ENCODE results near the gene B4GALNT2.
"Not testable (repeated sequence)": the region's sequence is repeated elsewhere in the genome, so short reads cannot be mapped to it uniquely, and the experiment has no call there.

Gene B4GALNT2, protein sequence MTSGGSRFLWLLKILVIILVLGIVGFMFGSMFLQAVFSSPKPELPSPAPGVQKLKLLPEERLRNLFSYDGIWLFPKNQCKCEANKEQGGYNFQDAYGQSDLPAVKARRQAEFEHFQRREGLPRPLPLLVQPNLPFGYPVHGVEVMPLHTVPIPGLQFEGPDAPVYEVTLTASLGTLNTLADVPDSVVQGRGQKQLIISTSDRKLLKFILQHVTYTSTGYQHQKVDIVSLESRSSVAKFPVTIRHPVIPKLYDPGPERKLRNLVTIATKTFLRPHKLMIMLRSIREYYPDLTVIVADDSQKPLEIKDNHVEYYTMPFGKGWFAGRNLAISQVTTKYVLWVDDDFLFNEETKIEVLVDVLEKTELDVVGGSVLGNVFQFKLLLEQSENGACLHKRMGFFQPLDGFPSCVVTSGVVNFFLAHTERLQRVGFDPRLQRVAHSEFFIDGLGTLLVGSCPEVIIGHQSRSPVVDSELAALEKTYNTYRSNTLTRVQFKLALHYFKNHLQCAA

DNA sequence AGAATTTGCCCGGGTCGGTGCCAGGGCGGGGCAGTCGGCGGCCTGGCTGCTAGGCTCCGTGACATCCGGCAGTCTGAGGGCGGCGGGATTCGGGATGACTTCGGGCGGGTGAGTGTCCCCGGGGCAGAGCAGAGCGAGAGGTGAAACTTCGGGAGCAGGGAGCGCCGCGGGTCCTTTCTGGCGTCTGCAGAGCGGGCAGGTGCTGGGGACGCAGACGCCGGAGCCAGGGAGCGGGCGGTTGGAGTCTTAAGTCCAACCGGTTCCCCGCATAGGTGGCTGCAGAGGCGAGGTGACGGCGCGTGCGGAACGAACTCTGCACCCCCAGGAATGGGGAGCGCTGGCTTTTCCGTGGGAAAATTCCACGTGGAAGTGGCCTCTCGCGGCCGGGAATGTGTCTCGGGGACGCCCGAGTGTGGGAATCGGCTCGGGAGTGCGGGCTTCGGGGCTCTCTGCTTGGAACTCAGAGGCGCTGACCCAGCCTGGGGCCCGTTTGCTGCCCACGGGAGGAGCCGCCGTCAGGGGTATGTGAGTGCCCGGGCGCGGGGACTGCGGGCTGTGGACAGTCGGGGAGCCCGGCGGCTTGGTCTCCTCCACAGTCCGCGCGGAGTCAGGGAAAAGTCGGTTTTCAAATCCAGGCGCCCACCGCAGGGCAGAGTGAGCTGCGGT lies at the start of gene B4GALNT2:
Gene B4GALNT2 (plus strand): TSS at position 71 of the 666 bp plus-strand sequence. CDS start 24 bp downstream, at position 95.
- DNase-seq (ENCODE audit: low read depth in 2 of 2, low spot score in 1 of 2) = no peak

DNA sequence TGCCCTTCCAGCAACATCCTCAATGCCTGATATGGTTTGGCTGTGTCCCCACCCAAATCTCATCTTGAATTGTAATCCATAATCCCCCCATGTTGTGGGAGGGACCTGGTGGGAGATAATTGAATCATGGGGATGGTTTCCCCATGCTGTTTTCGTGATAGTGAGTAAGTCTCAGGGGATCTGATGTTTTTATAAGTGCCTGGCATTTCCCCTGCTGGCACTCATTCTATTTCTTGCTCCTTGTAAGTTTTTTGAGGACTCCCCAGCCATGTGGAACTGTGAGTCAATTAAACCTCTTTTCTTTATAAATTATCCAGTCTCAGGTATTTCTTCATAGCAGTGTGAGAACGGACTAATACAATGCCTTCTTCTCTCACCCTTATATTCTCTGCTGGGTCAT lies 47.5 kb upstream of the B4GALNT2 start:
- not testable (repeated sequence) for DNase-seq (ENCODE audit: low read depth in 2 of 2, low spot score in 1 of 2)

DNA sequence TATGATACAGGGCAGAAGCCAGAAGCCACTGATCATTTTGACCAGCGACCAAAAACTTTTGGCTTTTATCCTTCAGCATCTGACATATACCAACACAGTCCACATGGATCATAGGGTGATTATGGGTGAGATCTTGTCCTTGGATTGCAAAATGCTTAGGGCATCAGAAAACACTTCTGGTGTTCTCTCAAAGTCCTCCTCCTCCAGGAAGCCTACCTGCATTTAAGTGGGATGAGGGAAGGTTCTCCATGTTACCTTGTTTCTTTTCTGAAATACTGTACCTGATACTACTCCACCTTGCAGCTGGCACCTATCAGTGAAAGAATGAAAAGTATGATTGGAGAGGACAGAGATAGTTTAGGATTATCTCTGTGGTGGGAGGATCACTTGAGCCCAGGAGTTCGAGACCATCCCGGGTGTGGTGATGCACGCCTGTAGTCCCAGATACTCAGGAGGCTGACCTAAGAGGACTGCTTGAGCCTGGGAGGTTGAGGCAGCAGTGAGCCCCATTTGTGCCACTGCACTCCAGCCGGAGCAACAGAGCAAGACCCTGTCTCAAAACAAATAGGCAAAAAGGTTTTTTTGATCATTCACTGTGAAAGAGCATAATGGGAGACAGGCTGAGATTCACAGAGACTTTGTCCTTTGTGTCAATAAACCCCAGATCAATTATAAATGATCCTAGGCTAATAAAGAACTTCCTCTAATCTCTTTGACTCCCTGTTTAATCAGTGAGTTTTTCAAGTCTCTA lies 46.8 kb upstream of the B4GALNT2 start:
- no peak for DNase-seq (ENCODE audit: low read depth in 2 of 2, low spot score in 1 of 2)

DNA sequence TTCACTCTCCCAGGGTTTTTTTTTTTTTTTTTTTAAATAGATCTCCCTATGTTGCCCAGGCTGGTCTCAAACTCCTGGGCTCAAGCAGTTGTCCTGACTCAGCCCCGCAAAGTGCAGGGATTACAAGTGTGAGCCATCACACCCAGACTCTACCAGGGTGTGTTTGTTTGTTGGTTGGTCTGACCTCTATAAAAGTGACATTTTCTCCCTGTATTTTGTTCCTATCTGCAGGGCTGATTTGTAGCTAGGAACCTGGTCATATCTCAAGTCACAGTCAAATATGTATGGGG lies 46.3 kb upstream of the B4GALNT2 start:
- DNase-seq (ENCODE audit: low read depth in 2 of 2, low spot score in 1 of 2) = no peak

DNA sequence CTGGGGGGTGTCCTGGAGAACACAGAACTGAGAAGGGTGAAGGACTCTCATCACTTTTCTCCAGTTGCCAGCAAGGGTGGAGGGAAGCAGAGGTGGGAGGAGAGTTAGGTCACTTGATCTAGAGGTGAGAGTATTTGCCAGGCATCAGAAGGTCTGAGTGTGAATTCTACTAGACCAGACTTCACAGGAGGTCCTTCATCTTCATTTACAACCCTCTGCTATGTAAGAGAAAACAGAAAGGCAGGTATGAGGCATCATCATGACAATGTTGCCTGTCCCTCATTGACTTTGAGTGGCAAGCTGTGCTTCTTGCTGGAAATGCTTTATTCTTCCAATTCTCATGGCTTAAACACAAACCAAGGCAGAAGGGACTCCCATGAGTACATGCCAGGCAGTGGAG lies 45.9 kb upstream of the B4GALNT2 start:
- DNase-seq (ENCODE audit: low read depth in 2 of 2, low spot score in 1 of 2) = no peak

DNA sequence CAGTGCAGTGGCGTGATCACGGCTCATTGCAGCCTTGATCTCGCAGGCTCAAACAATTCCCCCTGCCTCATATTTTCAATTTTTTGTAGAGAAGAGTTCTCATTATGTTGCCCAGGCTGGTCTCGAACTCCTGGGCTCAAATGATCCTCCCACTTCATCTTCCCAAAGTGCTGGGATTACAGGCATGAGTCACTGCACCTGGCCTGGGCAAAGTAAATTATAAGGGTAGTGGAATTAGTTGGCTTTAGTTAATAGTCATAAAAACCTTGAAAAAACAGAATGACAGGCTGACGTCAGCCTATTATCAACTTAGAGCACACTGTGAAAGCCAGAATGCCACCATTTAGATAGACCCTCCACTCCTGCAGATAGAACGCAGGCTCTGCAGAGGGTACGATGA lies 43.5 kb upstream of the B4GALNT2 start:
- no peak for DNase-seq (ENCODE audit: low read depth in 2 of 2, low spot score in 1 of 2)

DNA sequence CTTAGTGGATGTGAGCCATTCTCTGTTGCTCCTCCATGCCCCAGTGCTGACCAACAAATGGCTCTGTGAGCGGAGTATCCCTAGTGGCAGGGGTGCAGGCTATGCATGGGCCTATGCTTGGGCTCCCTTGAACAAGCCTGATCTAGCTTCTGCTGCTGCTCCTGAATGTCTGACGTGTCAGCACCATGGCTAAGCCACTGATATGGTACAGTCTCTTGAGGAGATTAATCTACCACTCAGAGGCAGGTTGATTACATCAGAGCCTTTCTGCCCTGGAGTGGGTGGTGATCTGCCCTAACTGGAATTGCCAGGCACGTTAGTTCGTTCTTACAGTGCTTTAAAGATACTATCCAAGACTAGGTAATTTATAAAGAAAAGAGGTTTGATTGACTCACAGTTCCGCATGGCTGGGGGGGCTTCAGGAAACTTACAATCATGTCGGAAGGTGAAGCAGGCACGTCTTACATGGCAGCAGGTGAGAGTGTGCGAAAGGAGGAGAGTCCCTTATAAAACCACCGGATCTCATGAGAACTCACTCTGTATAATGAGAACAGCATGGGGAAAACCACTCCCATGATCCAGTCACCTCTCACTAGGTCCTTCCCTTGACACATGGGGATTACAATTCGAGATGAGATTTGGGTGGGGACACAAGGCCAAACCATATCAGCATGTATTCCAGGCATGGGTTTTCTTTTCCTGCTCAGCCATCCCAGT lies 41.5 kb upstream of the B4GALNT2 start:
- DNase-seq (ENCODE audit: low read depth in 2 of 2, low spot score in 1 of 2) = no peak

DNA sequence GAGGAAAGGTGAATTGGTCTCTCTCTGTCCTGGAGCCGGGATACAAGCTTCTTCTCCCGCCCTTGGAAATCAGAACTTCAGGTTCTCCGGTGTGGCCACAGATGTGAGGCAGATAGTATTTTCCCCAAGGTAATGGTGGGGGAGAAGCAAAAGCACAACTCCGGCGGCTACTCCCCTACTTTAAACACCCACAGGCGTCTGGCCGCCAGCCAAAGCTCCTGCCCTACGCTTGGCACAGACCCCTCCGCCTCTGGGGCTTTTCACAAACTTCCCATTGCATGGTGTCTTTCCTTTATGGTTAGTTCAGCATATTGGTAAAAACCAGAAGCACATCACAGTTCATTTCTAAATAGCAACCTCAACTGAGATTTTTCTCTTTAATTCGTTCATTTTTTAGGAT lies 39.4 kb upstream of the B4GALNT2 start:
- no peak for DNase-seq (ENCODE audit: low read depth in 2 of 2, low spot score in 1 of 2)

DNA sequence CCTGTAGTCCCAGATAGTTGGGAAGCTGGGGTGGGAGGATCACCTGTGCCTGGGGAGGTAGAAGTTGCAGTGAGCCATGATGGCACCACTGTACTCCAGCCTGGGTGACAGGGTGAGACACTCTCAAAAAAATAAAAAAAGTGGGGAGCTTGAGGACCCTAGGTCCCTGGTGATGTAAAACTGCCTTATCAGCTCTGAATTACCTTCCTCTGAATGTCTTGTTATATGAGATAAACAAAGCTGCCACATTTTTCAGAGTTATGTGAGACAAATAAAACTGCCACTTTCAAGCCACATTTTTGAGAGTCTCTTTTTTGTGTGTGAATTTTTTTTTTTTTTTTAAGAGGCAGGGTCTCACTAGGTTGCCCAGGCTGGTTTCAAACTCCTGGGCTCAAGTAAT lies 32.0 kb upstream of the B4GALNT2 start:
- DNase-seq (ENCODE audit: low read depth in 2 of 2, low spot score in 1 of 2) = no peak

DNA sequence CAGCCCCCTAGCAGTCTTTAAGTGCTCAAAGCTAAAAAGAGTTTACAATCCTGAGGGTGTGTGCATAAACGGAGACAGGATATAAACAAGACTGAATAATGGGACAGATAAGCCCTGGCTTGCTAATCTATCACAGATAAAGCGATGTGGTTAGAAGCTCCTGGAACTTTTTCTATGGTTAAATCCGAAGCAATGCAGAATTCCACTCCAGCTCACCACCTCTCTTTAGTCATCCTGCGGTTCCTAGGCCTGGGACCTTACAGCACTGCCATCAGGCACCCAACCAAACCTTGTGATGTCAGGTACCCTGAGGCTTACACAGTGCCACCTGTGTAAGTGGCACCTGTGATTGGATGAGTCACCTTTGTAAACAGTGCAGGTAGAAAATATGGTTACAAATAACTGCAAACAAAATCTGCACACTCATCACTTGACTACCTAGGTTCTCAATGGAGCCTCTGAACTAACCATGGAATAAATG lies 31.5 kb upstream of the B4GALNT2 start:
- DNase-seq (ENCODE audit: low read depth in 2 of 2, low spot score in 1 of 2) = no peak

DNA sequence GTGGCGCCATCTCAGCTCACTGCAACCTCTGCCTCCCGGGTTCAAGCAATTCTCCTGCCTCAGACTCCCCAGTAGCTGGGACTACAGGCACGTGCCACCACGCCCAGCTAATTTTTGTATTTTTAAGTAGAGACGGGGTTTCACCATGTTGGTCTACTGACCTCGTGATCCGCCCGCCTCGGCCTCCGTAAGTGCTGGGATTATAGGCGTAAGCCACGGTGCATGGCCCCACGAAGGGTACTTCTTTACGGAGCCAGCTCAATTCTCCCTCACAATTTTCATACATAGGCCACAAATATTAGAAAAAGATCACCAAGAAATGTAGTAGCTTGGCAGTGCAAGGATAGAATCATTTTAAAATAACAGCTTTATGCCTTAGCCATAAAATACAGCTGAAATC lies 29.2 kb upstream of the B4GALNT2 start:
- not testable (repeated sequence) for DNase-seq (ENCODE audit: low read depth in 2 of 2, low spot score in 1 of 2)

DNA sequence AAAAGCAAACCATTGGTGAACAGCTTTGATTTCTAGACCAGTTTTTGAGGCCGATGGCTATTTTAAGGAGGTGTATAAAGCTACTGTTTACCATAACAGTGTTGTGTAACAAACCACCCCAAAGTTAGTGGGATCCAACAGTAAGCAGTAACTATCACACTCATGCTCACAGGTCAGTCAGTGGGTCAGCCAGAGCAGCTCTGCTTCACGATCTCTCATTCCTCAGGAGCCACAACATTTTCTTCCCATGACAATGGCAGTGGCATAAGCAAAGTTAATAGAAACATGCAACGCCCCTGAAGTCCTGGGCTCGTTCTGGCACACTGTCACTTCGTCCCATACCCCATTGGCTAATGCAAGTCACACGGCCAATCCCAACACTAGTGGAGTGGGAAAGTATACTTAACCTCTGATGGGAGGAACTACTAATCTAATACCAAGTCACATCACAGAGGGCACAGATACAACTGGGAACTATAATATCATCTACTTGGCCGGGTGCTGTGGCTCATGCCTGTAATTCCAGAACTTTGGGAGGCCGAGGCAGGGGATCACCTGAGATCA lies 28.0 kb upstream of the B4GALNT2 start:
- no peak for DNase-seq (ENCODE audit: low read depth in 2 of 2, low spot score in 1 of 2)

DNA sequence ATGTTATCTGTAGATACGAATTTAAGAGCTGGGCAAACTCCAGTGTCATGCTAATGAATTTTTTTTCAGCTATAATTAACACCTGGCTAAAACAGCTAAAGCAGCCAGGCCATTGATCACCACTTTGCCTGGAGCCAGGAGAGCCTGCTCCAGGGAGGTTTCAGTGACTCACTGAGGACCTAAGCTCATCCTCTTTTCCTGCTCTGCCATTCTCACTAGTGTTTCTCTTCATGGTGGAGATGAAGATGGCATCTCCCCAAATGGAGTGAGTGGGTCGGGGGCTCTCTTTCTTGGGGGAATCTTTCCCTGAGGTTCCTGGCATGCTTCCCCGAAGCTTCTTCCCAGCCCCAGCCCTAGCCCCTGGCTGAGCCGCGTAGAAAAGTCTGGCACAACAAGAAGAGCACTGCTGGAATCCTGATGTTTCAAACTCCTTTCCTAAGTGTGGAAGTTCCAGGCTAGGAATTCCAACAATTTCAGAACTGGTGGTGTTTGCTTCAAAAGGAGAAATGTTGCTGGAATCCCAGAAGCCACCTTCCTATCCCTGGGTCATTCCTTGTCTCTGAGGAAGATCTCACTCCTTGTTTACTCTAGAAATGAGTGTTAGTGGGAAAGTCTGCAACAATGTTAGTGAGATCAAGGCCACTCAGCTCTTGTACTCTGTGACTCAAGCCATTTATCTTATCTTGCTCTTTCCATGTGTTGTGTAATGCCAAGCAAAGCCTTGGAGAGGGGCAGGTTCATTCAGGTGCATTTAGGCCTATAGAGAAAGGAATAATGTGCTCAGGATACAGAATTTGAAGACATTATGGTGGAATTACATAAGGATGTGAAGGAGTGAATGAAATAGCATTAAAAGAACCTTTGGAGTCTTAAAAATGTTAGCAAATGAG lies 26.0 kb upstream of the B4GALNT2 start:
- DNase-seq (ENCODE audit: low read depth in 2 of 2, low spot score in 1 of 2) = no peak

DNA sequence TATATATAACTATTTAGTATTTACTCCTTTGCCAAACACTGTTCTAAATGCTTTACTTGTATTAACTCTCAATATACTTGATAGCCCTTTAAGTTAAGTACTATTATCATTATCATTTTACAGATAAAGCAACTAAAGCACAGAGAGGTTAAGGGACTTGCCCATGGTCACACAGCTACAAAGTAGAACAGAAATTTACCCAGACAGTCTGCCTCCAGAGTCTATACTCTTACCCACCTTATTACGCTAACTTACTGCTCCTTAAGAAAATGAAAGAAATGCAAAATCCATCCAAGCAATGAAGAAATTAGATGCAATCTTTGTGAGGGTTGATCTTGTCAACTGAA lies 25.4 kb upstream of the B4GALNT2 start:
- no peak for DNase-seq (ENCODE audit: low read depth in 2 of 2, low spot score in 1 of 2)

DNA sequence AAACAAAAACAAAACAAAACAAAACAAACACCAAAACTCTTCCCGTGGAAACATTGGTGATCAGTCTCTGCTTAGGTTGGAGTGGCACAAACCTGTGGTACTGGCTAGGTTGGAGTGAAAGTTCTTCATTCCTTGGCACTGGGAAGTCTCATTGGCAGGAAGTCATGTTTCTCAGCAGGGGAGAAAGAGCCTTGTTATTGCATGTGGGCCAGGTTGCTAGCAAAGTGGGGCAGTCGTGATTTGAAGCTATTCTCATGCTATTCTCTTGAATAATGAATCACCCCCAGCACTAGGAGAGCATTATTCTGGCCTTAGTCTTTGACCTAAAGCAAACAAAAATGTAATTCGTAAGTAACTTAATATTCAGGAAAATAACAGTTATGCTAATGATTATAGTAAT lies 24.3 kb upstream of the B4GALNT2 start:
- no peak for DNase-seq (ENCODE audit: low read depth in 2 of 2, low spot score in 1 of 2)

DNA sequence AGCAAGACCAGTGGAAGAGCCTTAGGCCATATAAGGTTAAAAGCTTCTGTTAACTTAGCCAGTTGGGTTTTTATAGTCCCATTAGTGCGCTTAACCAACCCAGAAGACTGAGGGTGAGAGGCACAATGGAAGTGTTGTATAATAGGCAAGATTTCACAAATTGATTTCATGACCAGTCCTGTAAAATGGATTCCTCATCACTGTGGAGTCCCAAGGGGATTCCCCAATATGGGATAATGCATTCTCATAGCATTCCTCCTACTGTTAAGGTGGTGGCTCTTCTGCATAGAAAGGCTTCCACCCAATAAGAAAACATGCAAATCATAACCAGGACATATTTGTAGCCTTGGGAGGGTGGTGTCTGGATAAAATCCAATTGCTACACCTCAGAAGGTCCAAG lies 22.1 kb upstream of the B4GALNT2 start:
- DNase-seq (ENCODE audit: low read depth in 2 of 2, low spot score in 1 of 2) = no peak

DNA sequence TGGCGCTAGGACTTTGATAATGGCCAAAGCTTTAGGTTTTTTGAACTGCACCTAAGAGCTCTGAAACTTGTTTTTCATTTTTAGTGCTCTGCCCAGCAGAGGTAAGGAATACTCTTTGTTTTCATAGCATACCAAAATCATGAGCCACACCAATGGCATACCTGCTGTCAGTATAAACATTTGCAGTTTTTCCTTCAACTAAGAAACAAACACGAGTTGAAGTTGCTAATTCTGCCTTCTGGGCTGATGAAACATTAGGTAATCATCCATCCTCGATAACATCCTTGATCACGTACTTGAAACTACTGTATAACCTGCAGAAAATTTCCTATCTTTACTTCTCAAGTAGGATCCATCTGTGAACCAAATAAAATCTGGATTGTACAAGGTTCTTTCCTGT lies 20.6 kb upstream of the B4GALNT2 start:
- no peak for DNase-seq (ENCODE audit: low read depth in 2 of 2, low spot score in 1 of 2)

DNA sequence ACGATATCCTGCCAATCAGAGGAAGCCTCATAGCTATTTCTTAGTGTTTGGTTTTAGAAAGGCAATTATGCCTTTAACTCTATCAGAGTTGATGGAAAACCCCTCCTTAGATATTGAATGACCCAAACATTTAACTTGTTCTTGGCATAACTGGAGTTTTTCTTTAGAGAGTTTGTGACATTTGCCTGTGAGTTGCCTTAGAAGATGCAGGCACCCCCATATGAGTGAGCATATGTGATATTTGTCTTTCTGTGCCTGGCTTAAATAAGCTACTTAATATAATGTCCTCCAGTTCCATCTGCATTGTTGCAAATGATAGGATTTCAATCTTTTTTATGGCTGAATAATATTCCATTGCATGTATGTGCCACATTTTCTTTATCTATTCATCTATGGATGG lies 19.6 kb upstream of the B4GALNT2 start:
- no peak for DNase-seq (ENCODE audit: low read depth in 2 of 2, low spot score in 1 of 2)

DNA sequence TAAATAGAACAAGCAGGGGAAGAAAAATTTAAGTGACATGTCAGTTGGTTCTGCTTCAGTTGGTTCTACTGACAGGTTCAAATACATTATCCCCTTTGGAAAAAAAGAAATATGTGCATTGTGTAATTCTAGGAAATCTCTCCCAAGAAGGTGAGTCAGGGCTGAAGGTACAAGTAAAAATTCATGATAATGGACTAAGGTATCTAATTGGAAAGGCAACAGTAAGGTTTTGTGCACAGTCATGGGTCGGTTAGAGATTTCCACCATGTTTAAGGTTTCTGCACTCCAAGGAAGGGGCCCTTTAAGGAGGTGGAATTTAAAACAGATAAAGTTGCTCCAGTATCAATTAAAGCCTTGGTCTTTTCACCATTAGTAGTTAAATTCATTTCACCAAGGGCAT lies 17.9 kb upstream of the B4GALNT2 start:
- no peak for DNase-seq (ENCODE audit: low read depth in 2 of 2, low spot score in 1 of 2)

DNA sequence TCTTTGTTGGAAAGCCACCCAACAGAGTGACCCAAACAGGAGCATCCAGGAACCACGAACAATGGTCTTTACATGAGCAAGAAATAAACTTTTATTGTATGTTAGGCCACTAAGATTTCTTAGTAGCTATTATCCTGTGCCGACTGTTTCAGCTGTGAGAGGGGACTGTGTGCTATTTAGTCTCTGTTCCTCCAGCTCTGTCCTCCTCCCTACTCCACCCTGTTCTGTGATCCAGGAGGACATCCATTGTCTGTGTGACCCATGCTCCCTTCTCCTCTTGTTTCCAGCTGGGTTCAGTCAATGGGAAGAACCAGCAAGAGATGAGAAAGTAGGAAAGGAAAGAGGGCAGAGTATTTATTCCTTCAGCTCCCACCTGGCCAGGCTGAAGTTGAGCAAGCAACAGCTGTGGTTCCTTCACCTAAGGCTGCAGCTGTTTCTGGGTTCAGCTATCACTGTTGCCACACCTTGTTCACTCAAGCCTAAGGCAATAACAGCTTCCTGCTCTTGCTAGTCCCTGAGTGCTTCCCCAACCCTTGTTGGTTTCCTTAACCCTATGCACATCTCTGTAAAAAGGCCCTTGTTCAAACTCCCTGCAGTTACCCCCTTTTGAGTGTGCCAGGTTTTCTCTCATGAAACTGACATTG lies 14.9 kb upstream of the B4GALNT2 start:
- DNase-seq (ENCODE audit: low read depth in 2 of 2, low spot score in 1 of 2) = no peak

Data from stimulated activated CD8-positive, alpha-beta memory T cell treated with anti-CD3 and anti-CD28 coated beads, Interleukin-4, amount 100 ng/mL, for 4 hours (primary cell).